ENCODE results near the gene PIAS2.

PIAS2 gene

DNA sequence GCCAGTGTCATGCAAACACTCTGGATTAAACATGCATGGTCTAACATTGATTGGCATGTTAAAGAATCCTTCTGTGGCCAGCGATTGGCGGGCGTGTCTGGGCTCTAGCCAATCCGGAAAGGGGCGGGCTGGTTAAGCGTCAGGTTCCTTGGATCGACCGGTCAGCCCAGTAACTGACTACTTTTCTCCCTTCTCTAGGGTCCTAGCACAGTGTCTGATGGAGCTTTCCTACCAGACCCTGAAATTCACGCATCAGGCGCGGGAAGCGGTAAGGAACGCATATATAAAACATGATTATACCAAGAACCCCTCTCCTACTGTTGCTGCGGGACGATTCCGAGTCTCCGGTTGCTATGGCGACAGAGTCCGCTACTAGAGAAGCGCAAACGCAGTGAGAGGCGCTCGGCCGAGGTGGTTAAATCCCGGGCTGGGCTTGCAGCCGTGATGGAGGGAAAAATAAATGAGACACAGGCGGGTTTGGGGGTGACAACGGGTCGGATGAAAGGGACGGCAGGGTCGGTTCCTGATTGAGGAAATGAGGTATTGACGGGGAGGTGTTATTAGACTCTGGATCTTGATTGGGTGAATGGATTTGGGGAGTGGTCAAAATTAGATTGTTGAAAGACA, 29.5 kb upstream of the PIAS2 start:
- peak; percentile 79 for DNase-seq (ENCODE audit: extremely low spot score)
- CTCF ChIA-PET, result interaction anchor here (1.1 kb wide), 1 partner anchor 9 kb away, joined by 4 read pairs; no protein-coding TSS in a partner anchor
- POLR2A ChIA-PET, result no interaction called here
- TF ChIP-seq, protein P1, sequence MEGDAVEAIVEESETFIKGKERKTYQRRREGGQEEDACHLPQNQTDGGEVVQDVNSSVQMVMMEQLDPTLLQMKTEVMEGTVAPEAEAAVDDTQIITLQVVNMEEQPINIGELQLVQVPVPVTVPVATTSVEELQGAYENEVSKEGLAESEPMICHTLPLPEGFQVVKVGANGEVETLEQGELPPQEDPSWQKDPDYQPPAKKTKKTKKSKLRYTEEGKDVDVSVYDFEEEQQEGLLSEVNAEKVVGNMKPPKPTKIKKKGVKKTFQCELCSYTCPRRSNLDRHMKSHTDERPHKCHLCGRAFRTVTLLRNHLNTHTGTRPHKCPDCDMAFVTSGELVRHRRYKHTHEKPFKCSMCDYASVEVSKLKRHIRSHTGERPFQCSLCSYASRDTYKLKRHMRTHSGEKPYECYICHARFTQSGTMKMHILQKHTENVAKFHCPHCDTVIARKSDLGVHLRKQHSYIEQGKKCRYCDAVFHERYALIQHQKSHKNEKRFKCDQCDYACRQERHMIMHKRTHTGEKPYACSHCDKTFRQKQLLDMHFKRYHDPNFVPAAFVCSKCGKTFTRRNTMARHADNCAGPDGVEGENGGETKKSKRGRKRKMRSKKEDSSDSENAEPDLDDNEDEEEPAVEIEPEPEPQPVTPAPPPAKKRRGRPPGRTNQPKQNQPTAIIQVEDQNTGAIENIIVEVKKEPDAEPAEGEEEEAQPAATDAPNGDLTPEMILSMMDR (IDR thresholded peaks at IDR 0.05; ENCODE audit: control extremely low read depth, extremely low read depth, low read depth, missing control alignments), result no peak

DNA sequence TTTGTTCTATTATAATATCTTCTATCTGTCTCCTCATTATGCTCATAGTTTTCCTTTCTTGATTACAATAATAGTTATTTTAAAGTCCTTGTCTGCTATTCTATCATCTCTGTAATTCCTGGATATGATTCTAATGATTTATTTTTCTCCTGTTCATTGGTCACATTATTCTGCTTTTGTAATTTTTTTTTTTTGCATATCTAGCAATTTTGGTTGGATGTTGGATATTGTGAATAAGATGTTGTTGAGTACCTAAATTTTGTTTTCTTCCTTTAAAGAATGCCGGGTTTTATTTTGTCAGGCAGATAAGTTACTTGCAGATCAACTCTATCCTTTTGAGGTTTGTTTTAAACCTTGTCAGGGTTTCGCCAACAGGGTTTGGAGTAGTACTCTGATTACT, 25.3 kb upstream of the PIAS2 start:
- TF ChIP-seq, protein P1 (IDR thresholded peaks at IDR 0.05; ENCODE audit: control extremely low read depth, extremely low read depth, low read depth, missing control alignments), result no peak
- no peak for DNase-seq (ENCODE audit: extremely low spot score)
- ChIA-PET POLR2A (no interaction called here), CTCF (no interaction called here)

DNA sequence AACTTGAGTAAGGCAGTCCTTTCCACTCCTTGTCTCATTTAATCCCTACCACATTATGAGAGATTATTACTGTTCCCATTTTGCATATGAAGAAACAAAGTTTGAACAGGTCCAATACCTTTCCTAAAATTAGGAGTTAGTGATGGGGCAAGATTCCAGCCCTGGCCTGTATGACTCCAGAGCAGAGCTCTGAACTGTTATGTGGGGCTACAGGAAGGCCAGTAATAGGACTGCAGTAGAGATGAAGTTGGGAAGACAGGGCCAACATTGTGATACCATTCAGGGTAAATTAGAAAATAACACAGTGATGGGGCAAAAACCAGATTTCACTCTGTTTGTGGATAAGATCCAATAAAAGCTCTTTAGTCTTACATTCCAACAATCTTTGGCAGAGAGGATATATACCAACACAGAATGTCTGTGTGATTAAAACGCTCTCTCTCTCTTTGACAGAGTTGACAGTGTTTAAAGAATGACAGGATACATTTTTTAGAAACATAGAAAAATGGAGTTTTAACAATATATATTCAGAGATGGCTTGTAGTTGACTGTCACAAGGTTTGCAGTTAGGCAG, 22.8 kb upstream of the PIAS2 start:
- ChIA-PET POLR2A (interaction anchor here (0.5 kb wide), 1 partner anchor 24 kb away, joined by 5 read pairs; no protein-coding TSS in a partner anchor), CTCF (interaction anchor here (0.8 to 2.0 kb wide), 4 partner anchors 8 to 18 kb away, joined by 3 to 8 read pairs (median 3); no protein-coding TSS in a partner anchor)
- TF ChIP-seq, protein P1 (IDR thresholded peaks at IDR 0.05; ENCODE audit: control extremely low read depth, extremely low read depth, low read depth, missing control alignments), result no peak
- no peak for DNase-seq (ENCODE audit: extremely low spot score)

DNA sequence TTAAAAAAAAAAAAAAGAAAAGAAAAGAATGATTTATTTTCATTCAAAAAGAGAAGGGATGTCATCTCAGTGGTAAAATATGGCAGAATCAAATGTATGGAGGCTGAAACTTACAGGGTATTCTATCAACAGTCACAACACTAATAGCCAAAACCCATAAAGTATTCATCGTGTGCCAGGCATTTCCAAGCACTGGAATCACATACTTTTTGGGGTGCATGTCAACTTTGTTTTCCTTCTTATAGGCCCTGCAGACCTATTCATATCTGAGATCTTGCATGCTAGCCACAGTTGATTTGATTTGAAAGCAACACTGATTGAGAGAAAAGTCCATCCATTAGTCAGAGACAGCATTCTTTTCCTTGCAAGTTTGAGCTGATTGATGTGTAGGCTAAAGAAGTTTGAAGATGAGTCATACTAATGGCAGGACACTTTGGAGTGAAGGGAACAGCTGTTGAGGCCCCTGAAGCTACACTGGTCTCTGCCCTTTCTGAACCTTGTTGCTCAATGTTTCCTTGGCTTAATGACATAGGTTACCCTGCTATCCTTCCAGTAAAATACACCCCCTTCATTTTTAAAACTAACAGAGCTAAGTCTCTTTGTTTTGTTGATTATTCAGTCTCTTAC, 22.1 kb upstream of the PIAS2 start:
- CTCF ChIA-PET, result interaction anchor here (0.8 to 2.0 kb wide), 4 partner anchors 9 to 18 kb away, joined by 3 to 8 read pairs (median 3); no protein-coding TSS in a partner anchor
- TF ChIP-seq, protein P1 (IDR thresholded peaks at IDR 0.05; ENCODE audit: control extremely low read depth, extremely low read depth, low read depth, missing control alignments), result no peak
- DNase-seq (ENCODE audit: extremely low spot score), result no peak
- POLR2A ChIA-PET, result no interaction called here

DNA sequence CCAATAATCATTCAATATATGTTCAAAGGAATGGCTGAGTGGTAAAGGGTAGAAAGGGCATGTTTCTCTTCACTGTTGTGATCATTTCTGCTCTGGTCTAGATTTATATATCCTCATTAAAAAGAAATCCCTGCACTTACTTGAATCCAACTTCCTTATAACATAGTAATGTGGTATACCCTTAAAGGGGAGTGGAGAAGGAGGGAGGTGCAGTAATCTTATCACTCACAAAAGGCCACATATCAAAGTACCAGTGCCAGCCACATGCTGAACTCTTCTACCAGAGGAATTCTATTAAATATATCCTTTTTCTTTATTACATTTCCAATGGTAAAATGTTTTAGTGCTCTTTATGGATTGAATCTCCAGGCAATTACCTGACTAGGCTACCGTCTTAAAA, 3.3 kb upstream of the PIAS2 start:
- POLR2A ChIA-PET, result no interaction called here
- CTCF ChIA-PET, result no interaction called here
- TF ChIP-seq, protein P1 (IDR thresholded peaks at IDR 0.05; ENCODE audit: control extremely low read depth, extremely low read depth, low read depth, missing control alignments), result no peak
- no peak for DNase-seq (ENCODE audit: extremely low spot score)

DNA sequence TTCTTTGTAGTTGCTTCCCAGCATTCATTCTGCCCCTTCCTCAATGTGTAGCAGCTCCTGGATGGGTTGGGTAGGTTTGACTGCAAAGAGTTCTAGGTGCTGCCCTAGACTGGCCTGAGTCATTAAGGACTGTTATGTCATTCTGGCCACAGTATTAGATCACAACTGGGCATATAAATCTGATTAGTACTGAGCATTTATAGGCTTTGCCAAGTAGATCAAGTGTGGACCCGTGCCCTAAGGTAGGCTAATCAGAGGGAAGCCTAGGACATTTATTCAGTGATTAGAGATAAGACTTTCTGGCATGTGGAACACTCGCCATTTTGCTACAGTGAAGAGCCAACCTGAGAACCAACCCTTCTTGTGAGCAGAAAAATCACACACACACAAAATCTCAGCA, 2.8 kb upstream of the PIAS2 start:
- CTCF ChIA-PET, result interaction anchor here (0.9 kb wide), 1 partner anchor 17 kb away, joined by 3 read pairs; no protein-coding TSS in a partner anchor
- no peak for DNase-seq (ENCODE audit: extremely low spot score)
- TF ChIP-seq, protein P1 (IDR thresholded peaks at IDR 0.05; ENCODE audit: control extremely low read depth, extremely low read depth, low read depth, missing control alignments), result no peak

More for the DNA sequence above, 2.8 kb upstream of the PIAS2 start:
- POLR2A ChIA-PET, result no interaction called here
